ENCODE measurements around the gene AKNA. TPM values are rescaled to one million over a fixed set of nuclear protein-coding genes. Genes with fewer than 3 reads are reported as not detected.

The AKNA gene
- total RNA-seq, 2 donors from 2014 or later = 12.2 to 15.4 TPM

- Mint-ChIP-seq H3K4me3 (no peak overlapping the region), H3K27ac (no peak overlapping the region), H3K36me3 (ENCODE audit: low read depth) (peaks cover 32% of the 10 kb centered on the region), H3K27me3 (ENCODE audit: insufficient read depth) (no peaks in the 10 kb centered on the region), H3K9me3 (no peaks in the 10 kb centered on the region), H3K4me1 (peaks cover 10% of the 10 kb centered on the region)
- no peak overlapping the region for H3K27ac ChIP-seq (ENCODE audit: low read depth, low read length)
- TF ChIP-seq CTCF (conservative IDR thresholded peaks at IDR 0.05) = no peak
- no peak for DNase-seq
- no peak overlapping the region for H3K9ac ChIP-seq (ENCODE audit: extremely low read depth, low read length, poor library complexity, severe bottlenecking)
- WGBS, 2 experiments (ENCODE audit: insufficient coverage in 1 of 2, insufficient read length in 1 of 2) = 96 to 98% methylated on average over 4 to 7 of the region's 7 CpGs
- no peaks in the 10 kb centered on the region for H3K4me1 ChIP-seq (ENCODE audit: control insufficient read depth, insufficient read depth, low read length)
- H3K27me3 ChIP-seq (ENCODE audit: control insufficient read depth, insufficient read depth, low read length, poor library complexity, severe bottlenecking) = no peaks in the 10 kb centered on the region
- H3K9me3 ChIP-seq (ENCODE audit: control insufficient read depth, low read length) = no peaks in the 10 kb centered on the region
- H3K4me3 ChIP-seq (ENCODE audit: low read length) = no peak overlapping the region
- H3K36me3 ChIP-seq (ENCODE audit: control insufficient read depth, insufficient read depth, low read length) = peaks cover 10% of the 10 kb centered on the region
Observed at GRCh38 chr9:114345493-114346065, 42.2 kb downstream of the AKNA start.

- peaks cover 28% of the 10 kb centered on the region for H3K36me3 Mint-ChIP-seq (ENCODE audit: low read depth)
- Histone ChIP-seq H3K9ac (ENCODE audit: extremely low read depth, low read length, poor library complexity, severe bottlenecking) (no peak overlapping the region), H3K9me3 (ENCODE audit: control insufficient read depth, low read length) (no peaks in the 10 kb centered on the region), H3K36me3 (ENCODE audit: control insufficient read depth, insufficient read depth, low read length) (peaks cover 10% of the 10 kb centered on the region), H3K4me3 (ENCODE audit: low read length) (no peak overlapping the region), H3K27ac (ENCODE audit: low read depth, low read length) (no peak overlapping the region), H3K4me1 (ENCODE audit: control insufficient read depth, insufficient read depth, low read length) (no peaks in the 10 kb centered on the region), H3K27me3 (ENCODE audit: control insufficient read depth, insufficient read depth, low read length, poor library complexity, severe bottlenecking) (no peaks in the 10 kb centered on the region)
- WGBS, 2 experiments (ENCODE audit: insufficient coverage in 1 of 2, insufficient read length in 1 of 2) = 97% methylated on average over 3 of the region's 3 CpGs
- DNase-seq = no peak
- H3K4me1 Mint-ChIP-seq = peaks cover 9% of the 10 kb centered on the region
- H3K27me3 Mint-ChIP-seq (ENCODE audit: insufficient read depth) = no peaks in the 10 kb centered on the region
- no peak overlapping the region for H3K4me3 Mint-ChIP-seq
- H3K27ac Mint-ChIP-seq = no peak overlapping the region
- no peaks in the 10 kb centered on the region for H3K9me3 Mint-ChIP-seq
- TF ChIP-seq CTCF (conservative IDR thresholded peaks at IDR 0.05) = no peak
Observed at GRCh38 chr9:114344692-114345091, 43.1 kb downstream of the AKNA start.

- Histone ChIP-seq H3K36me3 (ENCODE audit: control insufficient read depth, insufficient read depth, low read length) (peaks cover 10% of the 10 kb centered on the region), H3K27ac (ENCODE audit: low read depth, low read length) (no peak overlapping the region), H3K4me3 (ENCODE audit: low read length) (no peak overlapping the region), H3K9me3 (ENCODE audit: control insufficient read depth, low read length) (no peaks in the 10 kb centered on the region), H3K9ac (ENCODE audit: extremely low read depth, low read length, poor library complexity, severe bottlenecking) (no peak overlapping the region), H3K27me3 (ENCODE audit: control insufficient read depth, insufficient read depth, low read length, poor library complexity, severe bottlenecking) (no peaks in the 10 kb centered on the region), H3K4me1 (ENCODE audit: control insufficient read depth, insufficient read depth, low read length) (no peaks in the 10 kb centered on the region)
- DNase-seq = no peak
- no peak overlapping the region for H3K4me3 Mint-ChIP-seq
- H3K27ac Mint-ChIP-seq = no peak overlapping the region
- H3K4me1 Mint-ChIP-seq = peaks cover 4% of the 10 kb centered on the region
- peaks cover 31% of the 10 kb centered on the region for H3K36me3 Mint-ChIP-seq (ENCODE audit: low read depth)
- H3K27me3 Mint-ChIP-seq (ENCODE audit: insufficient read depth) = no peaks in the 10 kb centered on the region
- no peaks in the 10 kb centered on the region for H3K9me3 Mint-ChIP-seq
- 92 to 95% methylated on average over 10 to 11 of the region's 11 CpGs for whole genome bisulfite sequencing, 2 experiments (ENCODE audit: insufficient coverage in 1 of 2, insufficient read length in 1 of 2)
- TF ChIP-seq CTCF (conservative IDR thresholded peaks at IDR 0.05) = no peak
Observed at GRCh38 chr9:114344188-114344566, 43.6 kb downstream of the AKNA start.
